IPS-18c (cell line): ENCODE measurements around the gene MAGEE2.
"Not testable (repeated sequence)": the region's sequence is repeated elsewhere in the genome, so short reads cannot be mapped to it uniquely, and the experiment has no call there.

Source experiments
- H3K4me3 ChIP-seq: 2 replicates; pipeline ENCODE4 v1.7.0; 2013; ENCODE audit warnings: low read depth, mild to moderate bottlenecking, low read length, moderate library complexity; ENCODE audit not compliant: insufficient read depth
- H3K9me3 ChIP-seq: one replicate; pipeline ENCODE4 v1.6.1; 2013; ENCODE audit warnings: mild to moderate bottlenecking, low read length, moderate library complexity; ENCODE audit not compliant: control insufficient read depth, insufficient read depth

Gene MAGEE2

DNA sequence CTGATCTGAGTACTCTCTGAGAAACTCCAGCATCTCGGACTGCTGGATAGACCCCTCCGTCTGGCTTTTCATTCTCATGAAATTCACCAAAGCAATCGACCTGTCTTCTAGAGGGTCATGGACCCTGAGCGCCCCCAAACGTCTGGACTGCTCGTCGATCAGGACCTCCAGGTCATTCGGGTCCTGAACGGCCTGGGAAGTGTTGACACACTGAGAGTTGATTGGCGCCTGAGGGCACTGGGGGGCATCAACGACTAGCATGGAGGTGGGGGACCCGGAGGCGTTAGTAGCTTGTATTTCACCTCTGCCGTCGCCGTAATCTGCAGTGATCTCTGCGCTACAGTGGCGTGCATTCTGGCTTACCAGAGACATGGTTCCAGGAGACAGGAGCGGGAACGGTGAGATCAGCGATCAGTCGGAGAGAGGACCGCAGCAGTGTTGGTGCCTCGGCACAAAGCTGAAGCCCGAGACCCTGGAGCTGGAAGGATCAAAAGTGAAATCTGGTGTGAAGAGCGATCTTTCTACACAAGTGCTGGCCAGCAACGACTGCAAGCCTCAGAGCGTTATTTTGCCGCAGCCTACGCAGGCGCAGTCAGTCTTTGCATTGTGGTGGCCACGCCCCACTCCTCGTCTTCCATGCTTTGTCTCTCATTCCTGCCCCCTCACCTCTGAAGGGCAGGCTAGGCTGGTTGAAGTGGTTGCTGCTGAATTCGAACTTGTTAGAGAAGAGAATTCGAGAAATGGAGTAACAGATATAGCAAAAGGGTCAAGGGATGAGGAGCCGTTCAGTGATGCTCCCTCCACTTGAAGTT, at the start of gene MAGEE2:
MAGEE2 (minus strand) TSS at position 575 of the 812 bp plus-strand sequence; CDS start at position 372, 203 bp downstream.
- Histone ChIP-seq H3K9me3 (peaks cover 5% of the 10 kb centered on the region), H3K4me3 (no peak within 1 kb of the TSS)

DNA sequence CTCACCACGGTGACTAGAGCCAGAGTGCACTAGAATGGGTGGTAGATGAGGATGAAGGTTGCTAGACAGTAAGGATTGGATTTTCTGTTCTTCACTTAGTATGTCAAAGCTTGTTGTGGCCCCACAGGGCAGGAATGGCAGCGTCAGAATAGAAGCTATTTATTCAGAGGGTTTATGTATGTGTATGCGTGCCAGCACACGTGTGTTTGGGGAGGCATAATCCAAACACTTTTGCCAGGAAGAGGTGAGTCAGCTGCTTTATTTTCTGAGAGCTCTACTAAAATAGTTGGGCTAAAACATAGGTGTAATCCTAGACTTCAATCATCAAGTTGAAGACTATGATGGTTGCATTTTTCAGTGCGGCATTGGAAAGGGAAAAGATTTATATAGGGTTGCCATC, 1.2 kb upstream of the MAGEE2 start:
- H3K4me3 ChIP-seq: no peak overlapping the region
- H3K9me3 ChIP-seq: peaks cover 5% of the 10 kb centered on the region

- Histone ChIP-seq H3K4me3 (no peak overlapping the region), H3K9me3 (peaks cover 2% of the 10 kb centered on the region)
These were observed 3.4 kb downstream of the MAGEE2 start for GRCh38 chrX:75781611-75782010.

GRCh38 chrX:75768063-75768462, 17.0 kb downstream of the MAGEE2 start:
- H3K4me3 ChIP-seq, H3K9me3 ChIP-seq: not testable (repeated sequence)

GRCh38 chrX:75748431-75748830, 36.6 kb downstream of the MAGEE2 start:
- no peak overlapping the region for H3K4me3 ChIP-seq
- H3K9me3 ChIP-seq: peaks cover 18% of the 10 kb centered on the region

DNA sequence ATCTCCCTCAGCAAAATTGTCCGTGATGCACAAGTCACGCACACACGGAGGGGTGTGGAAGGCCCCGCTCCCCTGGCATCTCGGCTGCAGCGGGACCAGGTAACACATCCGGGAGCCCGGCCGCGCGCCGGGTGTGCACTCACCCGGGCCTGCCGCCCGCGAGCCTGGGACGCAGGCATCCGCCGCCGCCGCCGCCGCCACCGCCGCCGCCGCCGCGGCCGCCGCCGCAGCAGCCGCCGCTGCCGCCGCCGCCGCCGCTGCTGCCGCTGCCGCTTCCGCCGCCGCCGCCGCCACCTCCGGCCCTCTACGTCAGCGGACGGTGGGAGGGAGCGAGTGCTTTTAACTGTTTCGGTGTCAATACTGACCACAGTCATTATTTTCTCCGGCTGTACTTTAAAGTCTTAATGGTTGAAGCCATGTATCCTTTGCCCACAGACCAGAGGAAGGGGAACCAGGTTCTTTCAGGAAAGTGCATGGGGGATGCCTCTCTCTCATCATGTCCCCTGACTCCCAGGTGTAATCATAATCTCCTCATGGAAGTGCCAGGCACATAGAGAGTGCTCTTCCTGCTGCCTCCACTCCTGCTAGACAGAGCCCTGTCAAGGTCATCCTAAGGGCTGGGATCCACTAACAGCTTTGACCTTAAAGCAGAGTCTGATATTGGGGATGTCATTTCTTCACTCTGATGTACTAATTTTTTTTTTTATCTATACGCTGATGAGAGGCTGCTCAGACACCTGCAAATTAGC, 38.0 kb downstream of the MAGEE2 start:
- Histone ChIP-seq H3K4me3 (peak overlapping the region; percentile 46; the same call in 1 of the 2 replicates), H3K9me3 (peaks cover 12% of the 10 kb centered on the region)
